ENCODE measurements around the gene PCDHGB7. TPM values are rescaled to one million over a fixed set of nuclear protein-coding genes. Genes with fewer than 3 reads are reported as not detected.
"Not testable (repeated sequence)": the region's sequence is repeated elsewhere in the genome, so short reads cannot be mapped to it uniquely, and the experiment has no call there.

Gene PCDHGB7
- total RNA-seq, 1 experiment from 2014 or later: 4.0 TPM

DNA sequence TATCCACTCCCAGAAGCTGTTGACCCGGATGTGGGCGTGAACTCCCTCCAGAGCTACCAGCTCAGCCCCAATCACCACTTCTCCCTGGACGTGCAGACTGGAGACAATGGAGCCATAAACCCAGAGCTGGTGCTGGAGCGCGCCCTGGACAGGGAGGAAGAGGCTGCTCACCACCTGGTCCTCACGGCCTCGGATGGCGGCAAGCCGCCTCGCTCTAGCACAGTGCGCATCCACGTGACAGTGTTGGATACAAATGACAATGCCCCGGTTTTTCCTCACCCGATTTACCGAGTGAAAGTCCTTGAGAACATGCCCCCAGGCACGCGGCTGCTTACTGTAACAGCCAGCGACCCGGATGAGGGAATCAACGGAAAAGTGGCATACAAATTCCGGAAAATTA, 24.2 kb upstream of the PCDHGB7 start:
- DNase-seq (ENCODE audit: low spot score): no peak
- CTCF ChIA-PET: no interaction called here
- Histone ChIP-seq H3K36me3 (ENCODE audit: insufficient read depth, low read length, poor library complexity, severe bottlenecking) (no peaks in the 10 kb centered on the region), H3K4me3 (ENCODE audit: low read depth, low read length, poor library complexity, severe bottlenecking) (no peak overlapping the region), H3K27ac (ENCODE audit: low read depth, low read length, poor library complexity, severe bottlenecking) (no peak overlapping the region), H3K4me1 (ENCODE audit: insufficient read depth, low read length, poor library complexity, severe bottlenecking) (no peaks in the 10 kb centered on the region), H3K9me3 (ENCODE audit: low read depth, low read length, poor library complexity, severe bottlenecking) (peaks cover 53% of the 10 kb centered on the region), H3K27me3 (replicated peaks; ENCODE audit: insufficient read depth, low read depth, low read length, poor library complexity) (no peaks in the 10 kb centered on the region)
- intact Hi-C loops (cut with micrococcal nuclease; ENCODE audit: unreplicated experiment): no loop called here
- no TSS peak for BruUV-seq (replicated peaks)
- TF ChIP-seq EZH2 (IDR thresholded peaks at IDR 0.05; ENCODE audit: borderline replicate concordance, low read depth, low read length, poor library complexity, severe bottlenecking): no peak
- TF ChIP-seq, protein P1, sequence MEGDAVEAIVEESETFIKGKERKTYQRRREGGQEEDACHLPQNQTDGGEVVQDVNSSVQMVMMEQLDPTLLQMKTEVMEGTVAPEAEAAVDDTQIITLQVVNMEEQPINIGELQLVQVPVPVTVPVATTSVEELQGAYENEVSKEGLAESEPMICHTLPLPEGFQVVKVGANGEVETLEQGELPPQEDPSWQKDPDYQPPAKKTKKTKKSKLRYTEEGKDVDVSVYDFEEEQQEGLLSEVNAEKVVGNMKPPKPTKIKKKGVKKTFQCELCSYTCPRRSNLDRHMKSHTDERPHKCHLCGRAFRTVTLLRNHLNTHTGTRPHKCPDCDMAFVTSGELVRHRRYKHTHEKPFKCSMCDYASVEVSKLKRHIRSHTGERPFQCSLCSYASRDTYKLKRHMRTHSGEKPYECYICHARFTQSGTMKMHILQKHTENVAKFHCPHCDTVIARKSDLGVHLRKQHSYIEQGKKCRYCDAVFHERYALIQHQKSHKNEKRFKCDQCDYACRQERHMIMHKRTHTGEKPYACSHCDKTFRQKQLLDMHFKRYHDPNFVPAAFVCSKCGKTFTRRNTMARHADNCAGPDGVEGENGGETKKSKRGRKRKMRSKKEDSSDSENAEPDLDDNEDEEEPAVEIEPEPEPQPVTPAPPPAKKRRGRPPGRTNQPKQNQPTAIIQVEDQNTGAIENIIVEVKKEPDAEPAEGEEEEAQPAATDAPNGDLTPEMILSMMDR (conservative IDR thresholded peaks at IDR 0.05; ENCODE audit: low read depth, low read length): no peak
- POLR2A ChIA-PET (ENCODE audit: low non-redundant PET): no interaction called here

DNA sequence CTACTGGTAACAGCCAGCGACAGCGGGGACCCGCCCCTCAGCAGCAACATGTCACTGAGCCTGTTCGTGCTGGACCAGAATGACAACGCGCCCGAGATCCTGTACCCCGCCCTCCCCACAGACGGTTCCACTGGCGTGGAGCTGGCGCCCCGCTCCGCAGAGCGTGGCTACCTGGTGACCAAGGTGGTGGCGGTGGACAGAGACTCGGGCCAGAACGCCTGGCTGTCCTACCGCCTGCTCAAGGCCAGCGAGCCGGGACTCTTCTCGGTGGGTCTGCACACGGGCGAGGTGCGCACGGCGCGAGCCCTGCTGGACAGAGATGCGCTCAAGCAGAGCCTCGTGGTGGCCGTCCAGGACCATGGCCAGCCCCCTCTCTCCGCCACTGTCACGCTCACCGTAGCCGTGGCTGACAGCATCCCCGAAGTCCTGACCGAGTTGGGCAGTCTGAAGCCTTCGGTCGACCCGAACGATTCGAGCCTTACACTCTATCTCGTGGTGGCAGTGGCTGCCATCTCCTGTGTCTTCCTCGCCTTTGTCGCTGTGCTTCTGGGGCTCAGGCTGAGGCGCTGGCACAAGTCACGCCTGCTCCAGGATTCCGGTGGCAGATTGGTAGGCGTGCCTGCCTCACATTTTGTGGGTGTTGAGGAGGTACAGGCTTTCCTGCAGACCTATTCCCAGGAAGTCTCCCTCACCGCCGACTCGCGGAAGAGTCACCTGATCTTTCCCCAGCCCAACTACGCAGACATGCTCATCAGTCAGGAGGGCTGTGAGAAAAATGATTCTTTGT, 22.9 kb upstream of the PCDHGB7 start:
- H3K9me3 ChIP-seq (ENCODE audit: low read depth, low read length, poor library complexity, severe bottlenecking): peaks cover 53% of the 10 kb centered on the region
- BruUV-seq (replicated peaks): not testable (repeated sequence)
- intact Hi-C loops (cut with micrococcal nuclease; ENCODE audit: unreplicated experiment): loop anchor here (5.0 kb wide), 1 partner anchor 128 kb away; no protein-coding TSS in a partner anchor

DNA sequence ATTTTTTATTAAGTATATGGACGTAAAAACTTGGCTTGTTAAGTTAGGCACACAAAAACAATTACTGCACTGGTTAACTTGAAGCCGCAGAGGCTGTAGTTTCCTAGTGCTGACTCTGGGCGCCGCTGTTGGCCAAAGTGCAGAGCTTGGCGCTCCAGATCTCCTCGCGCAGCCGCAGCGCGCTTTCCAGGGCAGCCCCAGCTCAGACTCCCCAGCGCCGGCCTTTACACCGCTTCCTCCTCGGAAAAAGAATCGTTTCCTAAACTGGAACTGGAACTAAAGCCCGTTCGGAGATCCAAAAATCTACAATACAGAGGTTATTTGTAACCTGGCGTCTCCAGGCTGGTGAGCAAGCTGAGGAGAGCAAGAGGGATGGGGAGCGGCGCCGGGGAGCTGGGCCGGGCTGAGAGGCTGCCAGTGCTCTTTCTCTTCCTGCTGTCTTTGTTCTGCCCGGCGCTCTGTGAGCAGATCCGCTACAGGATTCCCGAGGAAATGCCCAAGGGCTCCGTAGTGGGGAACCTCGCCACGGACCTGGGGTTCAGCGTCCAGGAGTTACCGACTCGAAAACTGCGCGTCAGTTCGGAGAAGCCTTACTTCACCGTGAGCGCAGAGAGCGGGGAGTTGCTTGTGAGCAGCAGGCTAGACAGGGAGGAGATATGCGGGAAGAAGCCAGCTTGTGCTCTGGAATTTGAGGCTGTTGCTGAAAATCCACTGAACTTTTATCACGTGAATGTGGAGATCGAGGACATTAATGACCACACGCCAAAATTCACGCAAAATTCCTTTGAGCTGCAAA, 19.5 kb upstream of the PCDHGB7 start, which contains the start of gene PCDHGB5:
Gene PCDHGB5, plus strand, starts transcription at position 192 of the 796 bp plus-strand sequence. Its CDS starts 181 bp downstream, at position 373.
- BruUV-seq (replicated peaks): not testable (repeated sequence)

More for the DNA sequence above, 22.9 kb upstream of the PCDHGB7 start:
- CTCF ChIA-PET; H3K4me3 ChIP-seq (ENCODE audit: low read depth, low read length, poor library complexity, severe bottlenecking); POLR2A ChIA-PET (ENCODE audit: low non-redundant PET); H3K27me3 ChIP-seq (replicated peaks; ENCODE audit: insufficient read depth, low read depth, low read length, poor library complexity); H3K4me1 ChIP-seq (ENCODE audit: insufficient read depth, low read length, poor library complexity, severe bottlenecking); H3K27ac ChIP-seq (ENCODE audit: low read depth, low read length, poor library complexity, severe bottlenecking); DNase-seq (ENCODE audit: low spot score): not testable (repeated sequence)
- H3K36me3 ChIP-seq (ENCODE audit: insufficient read depth, low read length, poor library complexity, severe bottlenecking): peaks cover 12% of the 10 kb centered on the region

More for the DNA sequence above, 19.5 kb upstream of the PCDHGB7 start, which contains the start of gene PCDHGB5:
- POLR2A ChIA-PET (ENCODE audit: low non-redundant PET); H3K4me1 ChIP-seq (ENCODE audit: insufficient read depth, low read length, poor library complexity, severe bottlenecking); H3K27me3 ChIP-seq (replicated peaks; ENCODE audit: insufficient read depth, low read depth, low read length, poor library complexity): not testable (repeated sequence)
- intact Hi-C loops (cut with micrococcal nuclease; ENCODE audit: unreplicated experiment): loop anchor here (5.0 kb wide), 1 partner anchor 124 kb away; no protein-coding TSS in a partner anchor
- DNase-seq (ENCODE audit: low spot score): peak; percentile 66
- H3K4me3 ChIP-seq (ENCODE audit: low read depth, low read length, poor library complexity, severe bottlenecking): peak within 1 kb of the TSS; percentile 39
- CTCF ChIA-PET: interaction anchor here (1.2 to 1.5 kb wide), 3 partner anchors 160 to 174 kb away, joined by 3 to 7 read pairs (median 5); partner anchors contain the start of gene PCDHB14
- TF ChIP-seq, protein P1 (conservative IDR thresholded peaks at IDR 0.05; ENCODE audit: low read depth, low read length): peak; percentile 62
- peaks cover 27% of the 10 kb centered on the region for H3K36me3 ChIP-seq (ENCODE audit: insufficient read depth, low read length, poor library complexity, severe bottlenecking)
- peak within 1 kb of the TSS; percentile 37 for H3K27ac ChIP-seq (ENCODE audit: low read depth, low read length, poor library complexity, severe bottlenecking)
- peaks cover 53% of the 10 kb centered on the region for H3K9me3 ChIP-seq (ENCODE audit: low read depth, low read length, poor library complexity, severe bottlenecking)

Measured in A673 (cell line).